Prostate gland (tissue), 2 donors: Measurements from ENCODE around the gene LNX1. TPM values are rescaled to one million over a fixed set of nuclear protein-coding genes. Genes with fewer than 3 reads are reported as not detected.

Source experiments
- DNase-seq: peaks from one replicate; pipeline ENCODE4 v3.0.0-alpha.2; 2019; ENCODE audit warnings: low spot score
- H3K27ac ChIP-seq, 2 donors: fragments of 200-600 bp; sonication (generic); 2 replicates each; pipeline ENCODE4 v1.5.1; 2017 to 2019
- H3K27me3 ChIP-seq: fragments of 200-600 bp; sonication (generic); replicated peaks from 2 replicates; pipeline ENCODE4 v1.5.1; 2019; ENCODE audit not compliant: insufficient read depth
- H3K36me3 ChIP-seq, 2 donors: fragments of 200-600 bp; sonication (generic); 1 replicate in 1 of 2; 2 replicates in 1 of 2; pipeline versions ENCODE4 v1.5.1 to v1.8.1; 2017 to 2019
- H3K4me1 ChIP-seq: fragments of 200-600 bp; sonication (generic); replicated peaks from 2 replicates; pipeline ENCODE4 v1.5.1; 2019
- H3K4me3 ChIP-seq, 2 donors: fragments of 200-600 bp; sonication (generic); 2 replicates each; pipeline ENCODE4 v1.5.1; 2017 to 2019
- H3K9me3 ChIP-seq: fragments of 200-600 bp; sonication (generic); 2 replicates; pipeline ENCODE4 v1.5.1; 2017
- CTCF ChIP-seq, 4 experiments: fragments of 200-600 bp in 2 of 4; fragments of 450-650 bp in 2 of 4; sonication (generic) in 2 of 4; IDR thresholded peaks; 1 replicate in 3 of 4; 2 replicates in 1 of 4; pipeline ENCODE4 v1.5.1; 2016 to 2019; ENCODE audit warnings: antibody characterized with exemption in 4 of 4, mild to moderate bottlenecking in 2 of 4, moderate library complexity in 2 of 4
- POLR2A ChIP-seq: fragments of 450-650 bp; IDR thresholded peaks from one replicate; pipeline ENCODE4 v1.6.1; 2016; ENCODE audit warnings: antibody characterized with exemption, mild to moderate bottlenecking
- POLR2AphosphoS5 ChIP-seq: sonication (generic); formaldehyde crosslinking; IDR thresholded peaks from one replicate; pipeline ENCODE4 v1.6.1; 2017; ENCODE audit warnings: antibody characterized with exemption
- WGBS: methylation state at CpG from one replicate; pipeline ENCODE4 v1.1.5; 2018; 5-methylcytosine and 5-hydroxymethylcytosine counted together
- intact Hi-C: fragments of 100-400 bp; cut with DNase I; formaldehyde crosslinking; loops from one replicate; pipeline ENCODE4 v1.14.2; 2022
- total RNA-seq, 2 donors: library from RNA; depleted of rRNA; stranded (reverse); fragments of >200 nt; gene quantifications; one replicate each; pipeline ENCODE4 v1.1.0, GENCODE V29; 2016

Gene LNX1
- total RNA-seq, 2 donors from 2014 or later: 13.1 to 13.2 TPM

- DNase-seq: no peak
- intact Hi-C loops: no loop called here
- Histone ChIP-seq H3K27me3 (no peaks in the 10 kb centered on the region), H3K4me3 (no peak overlapping the region), H3K4me1 (no peaks in the 10 kb centered on the region), H3K36me3 (no peaks in the 10 kb centered on the region), H3K9me3 (no peaks in the 10 kb centered on the region), H3K27ac (no peak overlapping the region)
- TF ChIP-seq POLR2A (no peak), POLR2AphosphoS5 (no peak), CTCF (IDR thresholded peaks at IDR 0.05) (no peak)
- WGBS: 53% methylated on average over 3 of the region's 3 CpGs
Measured at GRCh38 chr4:53559021-53559620, 32.2 kb downstream of the LNX1 start.

GRCh38 chr4:53558065-53558801 lies 33.1 kb downstream of the LNX1 start:
- TF ChIP-seq POLR2A (no peak), POLR2AphosphoS5 (no peak), CTCF (IDR thresholded peaks at IDR 0.05) (no peak)
- no peak overlapping the region for H3K27ac ChIP-seq

GRCh38 chr4:53557669-53558064 lies 33.6 kb downstream of the LNX1 start:
- no peaks in the 10 kb centered on the region for H3K36me3 ChIP-seq
- TF ChIP-seq POLR2A (no peak), POLR2AphosphoS5 (no peak), CTCF (IDR thresholded peaks at IDR 0.05) (no peak)
- WGBS: 63% methylated on average over 5 of the region's 5 CpGs
- no peak overlapping the region for H3K27ac ChIP-seq
- no peaks in the 10 kb centered on the region for H3K27me3 ChIP-seq
- DNase-seq: no peak
- H3K4me3 ChIP-seq: no peak overlapping the region
- intact Hi-C loops: no loop called here
- no peaks in the 10 kb centered on the region for H3K4me1 ChIP-seq
- no peaks in the 10 kb centered on the region for H3K9me3 ChIP-seq

More at GRCh38 chr4:53558065-53558801, 33.1 kb downstream of the LNX1 start:
- Histone ChIP-seq H3K4me3 (no peak overlapping the region), H3K36me3 (no peaks in the 10 kb centered on the region), H3K9me3 (no peaks in the 10 kb centered on the region), H3K27me3 (no peaks in the 10 kb centered on the region), H3K4me1 (no peaks in the 10 kb centered on the region)
- DNase-seq: no peak
- intact Hi-C loops: no loop called here
- WGBS: 59% methylated on average over 12 of the region's 12 CpGs

- Histone ChIP-seq H3K27ac (no peak overlapping the region), H3K4me3 (no peak overlapping the region), H3K4me1 (no peaks in the 10 kb centered on the region), H3K9me3 (no peaks in the 10 kb centered on the region), H3K36me3 (no peaks in the 10 kb centered on the region), H3K27me3 (no peaks in the 10 kb centered on the region)
- intact Hi-C loops: no loop called here
- 74% methylated on average over 2 of the region's 2 CpGs for WGBS
- no peak for DNase-seq
- TF ChIP-seq POLR2AphosphoS5 (no peak), POLR2A (no peak), CTCF (IDR thresholded peaks at IDR 0.05) (no peak)
Measured at GRCh38 chr4:53556651-53557050, 34.6 kb downstream of the LNX1 start.
